ENCODE measurements around the gene FYN.
A peak's percentile ranks its signal among the peaks of the same experiment; 100 is the strongest.
"Not testable (repeated sequence)": the region's sequence is repeated elsewhere in the genome, so short reads cannot be mapped to it uniquely, and the experiment has no call there.

FYN gene

GRCh38 chr6:111873178-111874024 lies at the start of gene FYN:
Gene FYN, minus strand, starts transcription at chr6:111873452. Its CDS starts 153,401 bp downstream, at chr6:111720051.
- Histone ChIP-seq H3K27me3 (ENCODE audit: control insufficient read depth, insufficient read depth, low read length) (peaks cover 9% of the 10 kb centered on the region; the same call in 1 of the 2 replicates), H3K27ac (ENCODE audit: low read depth, low read length) (no peak within 1 kb of the TSS), H3K4me1 (ENCODE audit: control insufficient read depth, insufficient read depth, low read length) (peaks cover 32% of the 10 kb centered on the region), H3K9me3 (ENCODE audit: control insufficient read depth, insufficient read depth, low read depth, low read length) (no peaks in the 10 kb centered on the region), H3K9ac (ENCODE audit: low read length) (peak within 1 kb of the TSS; percentile 57), H3K4me3 (ENCODE audit: low read depth, low read length) (peak within 1 kb of the TSS; percentile 81), H3K36me3 (ENCODE audit: control insufficient read depth, insufficient read depth, low read length) (no peaks in the 10 kb centered on the region)

GRCh38 chr6:111922454-111923297 lies 49.4 kb upstream of the FYN start:
- Histone ChIP-seq H3K9me3 (ENCODE audit: control insufficient read depth, insufficient read depth, low read depth, low read length) (no peaks in the 10 kb centered on the region), H3K9ac (ENCODE audit: low read length) (no peak overlapping the region), H3K4me3 (ENCODE audit: low read depth, low read length) (no peak overlapping the region), H3K4me1 (ENCODE audit: control insufficient read depth, insufficient read depth, low read length) (peaks cover 45% of the 10 kb centered on the region), H3K27me3 (ENCODE audit: control insufficient read depth, insufficient read depth, low read length) (no peaks in the 10 kb centered on the region), H3K27ac (ENCODE audit: low read depth, low read length) (no peak overlapping the region), H3K36me3 (ENCODE audit: control insufficient read depth, insufficient read depth, low read length) (no peaks in the 10 kb centered on the region)

DNA sequence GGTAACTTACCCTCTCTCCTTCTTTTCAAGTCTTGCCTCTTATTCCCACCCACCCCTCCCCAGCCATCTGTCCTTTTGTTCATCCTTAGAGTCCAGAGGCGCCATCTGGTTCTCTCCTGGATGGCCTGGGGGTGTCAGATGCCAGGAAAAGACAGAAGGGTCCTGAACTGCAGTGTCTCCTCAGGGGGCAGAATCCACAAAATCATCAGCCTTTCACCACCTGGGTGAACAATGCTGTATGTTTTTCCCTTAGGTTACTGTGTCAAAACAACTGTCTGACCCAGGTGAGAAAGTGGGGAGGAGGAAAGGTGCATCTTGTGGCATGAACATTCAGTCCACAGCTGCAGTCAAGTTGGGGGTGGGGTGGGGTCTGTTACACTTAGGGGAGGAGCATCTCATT lies 47.9 kb upstream of the FYN start:
- H3K27ac ChIP-seq (ENCODE audit: low read depth, low read length): no peak overlapping the region
- no peak overlapping the region for H3K4me3 ChIP-seq (ENCODE audit: low read depth, low read length)
- peaks cover 33% of the 10 kb centered on the region for H3K4me1 ChIP-seq (ENCODE audit: control insufficient read depth, insufficient read depth, low read length)
- no peaks in the 10 kb centered on the region for H3K27me3 ChIP-seq (ENCODE audit: control insufficient read depth, insufficient read depth, low read length)
- no peaks in the 10 kb centered on the region for H3K36me3 ChIP-seq (ENCODE audit: control insufficient read depth, insufficient read depth, low read length)
- no peak overlapping the region for H3K9ac ChIP-seq (ENCODE audit: low read length)
- H3K9me3 ChIP-seq (ENCODE audit: control insufficient read depth, insufficient read depth, low read depth, low read length): no peaks in the 10 kb centered on the region

DNA sequence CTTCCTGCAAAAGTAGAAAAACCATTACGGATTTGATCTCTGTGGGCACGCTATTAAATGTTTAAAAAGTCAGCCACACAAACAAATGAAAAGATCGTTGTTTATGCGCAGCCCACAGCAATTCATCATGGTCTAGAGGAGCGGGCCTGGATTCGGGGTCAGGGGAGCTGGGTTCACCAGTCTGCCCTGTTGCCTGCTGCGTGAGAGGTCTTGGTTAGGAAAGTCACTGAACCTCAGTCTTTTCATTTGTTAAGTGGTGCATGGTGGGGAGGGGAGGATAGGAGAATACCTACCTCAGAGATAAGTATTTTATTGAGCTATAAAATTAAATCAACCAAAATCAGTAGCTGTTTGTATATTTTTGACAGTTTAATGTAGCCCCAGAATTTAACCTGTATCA lies 47.3 kb upstream of the FYN start:
- Histone ChIP-seq H3K4me1 (ENCODE audit: control insufficient read depth, insufficient read depth, low read length) (peaks cover 33% of the 10 kb centered on the region), H3K4me3 (ENCODE audit: low read depth, low read length) (no peak overlapping the region), H3K27ac (ENCODE audit: low read depth, low read length) (no peak overlapping the region), H3K9me3 (ENCODE audit: control insufficient read depth, insufficient read depth, low read depth, low read length) (no peaks in the 10 kb centered on the region), H3K9ac (ENCODE audit: low read length) (no peak overlapping the region), H3K27me3 (ENCODE audit: control insufficient read depth, insufficient read depth, low read length) (no peaks in the 10 kb centered on the region), H3K36me3 (ENCODE audit: control insufficient read depth, insufficient read depth, low read length) (no peaks in the 10 kb centered on the region)

- H3K4me3 ChIP-seq (ENCODE audit: low read depth, low read length): no peak overlapping the region
- no peak overlapping the region for H3K27ac ChIP-seq (ENCODE audit: low read depth, low read length)
- no peaks in the 10 kb centered on the region for H3K9me3 ChIP-seq (ENCODE audit: control insufficient read depth, insufficient read depth, low read depth, low read length)
- H3K27me3 ChIP-seq (ENCODE audit: control insufficient read depth, insufficient read depth, low read length): no peaks in the 10 kb centered on the region
- peaks cover 33% of the 10 kb centered on the region for H3K4me1 ChIP-seq (ENCODE audit: control insufficient read depth, insufficient read depth, low read length)
- no peak overlapping the region for H3K9ac ChIP-seq (ENCODE audit: low read length)
- no peaks in the 10 kb centered on the region for H3K36me3 ChIP-seq (ENCODE audit: control insufficient read depth, insufficient read depth, low read length)
These were observed 45.6 kb upstream of the FYN start for GRCh38 chr6:111918825-111919224.

- no peak overlapping the region for H3K4me3 ChIP-seq (ENCODE audit: low read depth, low read length)
- peaks cover 19% of the 10 kb centered on the region for H3K4me1 ChIP-seq (ENCODE audit: control insufficient read depth, insufficient read depth, low read length)
- H3K27me3 ChIP-seq (ENCODE audit: control insufficient read depth, insufficient read depth, low read length): no peaks in the 10 kb centered on the region
- no peak overlapping the region for H3K9ac ChIP-seq (ENCODE audit: low read length)
- no peak overlapping the region for H3K27ac ChIP-seq (ENCODE audit: low read depth, low read length)
- no peaks in the 10 kb centered on the region for H3K9me3 ChIP-seq (ENCODE audit: control insufficient read depth, insufficient read depth, low read depth, low read length)
- no peaks in the 10 kb centered on the region for H3K36me3 ChIP-seq (ENCODE audit: control insufficient read depth, insufficient read depth, low read length)
These were observed 43.5 kb upstream of the FYN start for GRCh38 chr6:111916747-111917146.

DNA sequence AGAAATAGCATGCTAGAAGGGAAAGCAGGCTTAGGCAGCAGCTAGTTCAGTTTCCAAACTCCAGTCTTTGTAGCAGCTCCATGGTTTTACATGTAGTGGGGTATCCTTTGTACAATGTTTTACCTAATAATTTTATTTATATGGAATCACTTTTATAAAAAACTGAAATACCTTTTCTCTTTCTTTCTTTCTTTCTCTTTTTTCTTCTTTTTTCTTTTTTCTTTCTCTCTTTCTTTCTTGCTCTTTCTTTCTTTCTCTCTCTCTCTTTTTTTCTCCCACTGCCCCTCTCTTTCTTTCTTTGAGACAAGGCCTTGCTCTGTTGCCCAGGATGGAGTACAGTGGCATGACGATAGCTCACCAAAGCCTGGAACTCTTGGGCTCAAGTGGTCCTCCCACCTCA lies 41.4 kb upstream of the FYN start:
- no peaks in the 10 kb centered on the region for H3K27me3 ChIP-seq (ENCODE audit: control insufficient read depth, insufficient read depth, low read length)
- H3K36me3 ChIP-seq (ENCODE audit: control insufficient read depth, insufficient read depth, low read length): no peaks in the 10 kb centered on the region

GRCh38 chr6:111912904-111913303 lies 39.7 kb upstream of the FYN start:
- Histone ChIP-seq H3K27me3 (ENCODE audit: control insufficient read depth, insufficient read depth, low read length) (no peaks in the 10 kb centered on the region), H3K27ac (ENCODE audit: low read depth, low read length) (no peak overlapping the region), H3K36me3 (ENCODE audit: control insufficient read depth, insufficient read depth, low read length) (no peaks in the 10 kb centered on the region)

More for the DNA sequence above, 41.4 kb upstream of the FYN start:
- no peak overlapping the region for H3K9ac ChIP-seq (ENCODE audit: low read length)
- no peak overlapping the region for H3K4me3 ChIP-seq (ENCODE audit: low read depth, low read length)
- H3K27ac ChIP-seq (ENCODE audit: low read depth, low read length): no peak overlapping the region
- no peaks in the 10 kb centered on the region for H3K9me3 ChIP-seq (ENCODE audit: control insufficient read depth, insufficient read depth, low read depth, low read length)
- 0 out of 2 replicates have a peak, but pooled peaks cover 3% of the 10 kb centered on the region for H3K4me1 ChIP-seq (ENCODE audit: control insufficient read depth, insufficient read depth, low read length)

GRCh38 chr6:111911428-111911827 lies 38.2 kb upstream of the FYN start:
- Histone ChIP-seq H3K27me3 (ENCODE audit: control insufficient read depth, insufficient read depth, low read length) (no peaks in the 10 kb centered on the region), H3K4me1 (ENCODE audit: control insufficient read depth, insufficient read depth, low read length) (peaks cover 9% of the 10 kb centered on the region; the same call in 1 of the 2 replicates), H3K9ac (ENCODE audit: low read length) (no peak overlapping the region), H3K27ac (ENCODE audit: low read depth, low read length) (no peak overlapping the region), H3K9me3 (ENCODE audit: control insufficient read depth, insufficient read depth, low read depth, low read length) (no peaks in the 10 kb centered on the region), H3K4me3 (ENCODE audit: low read depth, low read length) (no peak overlapping the region), H3K36me3 (ENCODE audit: control insufficient read depth, insufficient read depth, low read length) (no peaks in the 10 kb centered on the region)

More at GRCh38 chr6:111912904-111913303, 39.7 kb upstream of the FYN start:
- H3K4me1 ChIP-seq (ENCODE audit: control insufficient read depth, insufficient read depth, low read length): peaks cover 9% of the 10 kb centered on the region; the same call in 1 of the 2 replicates
- H3K9ac ChIP-seq (ENCODE audit: low read length): no peak overlapping the region
- H3K4me3 ChIP-seq (ENCODE audit: low read depth, low read length): no peak overlapping the region
- no peaks in the 10 kb centered on the region for H3K9me3 ChIP-seq (ENCODE audit: control insufficient read depth, insufficient read depth, low read depth, low read length)

- Histone ChIP-seq H3K4me1 (ENCODE audit: control insufficient read depth, insufficient read depth, low read length) (peaks cover 9% of the 10 kb centered on the region; the same call in 1 of the 2 replicates), H3K9me3 (ENCODE audit: control insufficient read depth, insufficient read depth, low read depth, low read length) (no peaks in the 10 kb centered on the region), H3K4me3 (ENCODE audit: low read depth, low read length) (peak overlapping the region; percentile 60), H3K27me3 (ENCODE audit: control insufficient read depth, insufficient read depth, low read length) (no peaks in the 10 kb centered on the region), H3K27ac (ENCODE audit: low read depth, low read length) (no peak overlapping the region), H3K36me3 (ENCODE audit: control insufficient read depth, insufficient read depth, low read length) (no peaks in the 10 kb centered on the region), H3K9ac (ENCODE audit: low read length) (no peak overlapping the region)
These were observed 36.0 kb upstream of the FYN start for GRCh38 chr6:111909238-111909637.

DNA sequence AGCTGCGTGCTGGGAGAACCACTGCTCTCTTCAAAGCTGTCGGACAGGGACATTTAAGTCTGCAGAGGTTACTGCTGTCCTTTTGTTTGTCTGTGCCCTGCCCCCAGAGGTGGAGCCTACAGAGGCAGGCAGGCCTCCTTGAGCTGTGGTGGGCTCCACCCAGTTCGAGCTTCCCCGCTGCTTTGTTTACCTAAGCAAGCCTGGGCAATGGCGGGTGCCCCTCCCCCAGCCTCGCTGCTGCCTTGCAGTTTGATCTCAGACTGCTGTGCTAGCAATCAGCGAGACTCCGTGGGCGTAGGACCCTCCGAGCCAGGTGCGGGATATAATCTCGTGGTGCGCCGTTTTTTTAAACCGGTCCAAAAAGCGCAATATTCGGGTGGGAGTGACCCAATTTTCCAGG lies 35.1 kb upstream of the FYN start:
- not testable (repeated sequence) for H3K4me1 ChIP-seq (ENCODE audit: control insufficient read depth, insufficient read depth, low read length); H3K9me3 ChIP-seq (ENCODE audit: control insufficient read depth, insufficient read depth, low read depth, low read length); H3K36me3 ChIP-seq (ENCODE audit: control insufficient read depth, insufficient read depth, low read length); H3K27ac ChIP-seq (ENCODE audit: low read depth, low read length); H3K27me3 ChIP-seq (ENCODE audit: control insufficient read depth, insufficient read depth, low read length)
- peak overlapping the region; percentile 60 for H3K4me3 ChIP-seq (ENCODE audit: low read depth, low read length)
- H3K9ac ChIP-seq (ENCODE audit: low read length): peak overlapping the region; percentile 55
